GDM1 (cell line): ENCODE measurements around the gene PTOV1.
"Not testable (repeated sequence)": the region's sequence is repeated elsewhere in the genome, so short reads cannot be mapped to it uniquely, and the experiment has no call there.

Source experiments
- DNase-seq: peaks from one replicate; lab custom pipeline; 2025; lab: John Stamatoyannopoulos, UW

PTOV1 gene

DNA sequence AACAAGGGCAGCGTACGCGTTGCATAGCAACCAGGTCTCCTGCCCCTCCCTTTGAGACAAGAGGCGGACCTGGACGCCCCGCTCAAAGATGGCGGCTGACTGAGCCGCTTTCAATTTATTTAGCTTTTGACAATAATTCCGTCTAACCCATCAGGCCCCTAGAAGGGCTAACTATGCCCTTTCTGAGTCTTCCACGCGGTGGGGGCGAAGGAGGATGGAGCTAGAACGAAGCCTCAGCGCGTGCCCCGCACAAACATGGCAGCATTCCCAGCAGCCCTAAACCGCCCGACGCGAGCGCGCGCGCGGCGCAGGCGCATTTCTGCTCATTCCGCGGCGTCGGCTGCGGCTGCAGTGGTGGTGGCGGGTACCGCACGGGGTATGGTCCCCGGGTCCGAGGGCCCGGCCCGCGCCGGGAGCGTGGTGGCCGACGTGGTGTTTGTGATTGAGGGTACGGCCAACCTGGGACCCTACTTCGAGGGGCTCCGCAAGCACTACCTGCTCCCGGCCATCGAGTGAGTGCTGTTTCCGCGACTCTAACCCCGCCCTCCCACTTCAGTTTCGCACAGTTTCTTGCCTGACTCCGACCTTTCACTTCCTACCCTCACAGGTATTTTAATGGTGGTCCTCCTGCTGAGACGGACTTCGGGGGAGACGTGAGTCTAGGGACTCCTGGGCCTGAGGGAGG lies 32.9 kb upstream of the PTOV1 start, which contains the start of gene MED25:
Gene MED25 (plus strand): TSS at position 326 of the 685 bp plus-strand sequence. CDS start 53 bp downstream, at position 379.
- DNase-seq: peak; percentile 75

DNA sequence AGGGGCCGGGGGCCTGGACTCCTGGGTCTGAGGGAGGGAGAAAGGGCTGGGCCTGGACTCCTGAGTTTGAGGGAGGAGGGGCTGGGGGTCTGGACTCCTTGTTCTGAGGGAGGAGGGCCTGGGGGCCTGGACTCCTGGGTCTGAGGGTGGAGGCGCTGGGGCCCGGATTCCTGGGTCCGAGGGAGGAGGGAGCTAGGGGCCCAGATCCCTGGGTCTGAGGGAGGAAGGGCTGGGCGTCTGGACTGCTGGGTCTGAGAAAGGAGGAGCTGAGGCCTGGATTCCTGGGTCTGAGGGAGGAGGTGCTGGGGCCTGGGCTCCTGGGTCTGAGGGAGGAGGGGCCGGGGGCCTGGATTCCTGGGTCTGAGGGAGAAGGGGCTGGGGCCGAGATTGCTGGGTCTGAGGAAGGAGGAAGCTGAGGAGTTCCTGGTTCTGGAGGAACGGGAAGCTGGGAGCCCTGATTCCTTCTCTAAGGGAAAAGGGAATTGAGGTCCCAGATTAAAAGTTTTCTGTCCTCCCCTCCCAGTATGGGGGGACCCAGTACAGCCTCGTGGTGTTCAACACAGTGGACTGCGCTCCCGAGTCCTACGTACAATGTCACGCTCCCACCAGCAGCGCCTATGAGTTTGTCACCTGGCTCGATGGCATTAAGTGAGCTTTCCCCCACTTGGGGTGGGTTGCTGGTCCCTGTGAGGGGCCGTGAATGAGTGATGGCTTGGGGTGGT lies 32.1 kb upstream of the PTOV1 start:
- no peak for DNase-seq

DNA sequence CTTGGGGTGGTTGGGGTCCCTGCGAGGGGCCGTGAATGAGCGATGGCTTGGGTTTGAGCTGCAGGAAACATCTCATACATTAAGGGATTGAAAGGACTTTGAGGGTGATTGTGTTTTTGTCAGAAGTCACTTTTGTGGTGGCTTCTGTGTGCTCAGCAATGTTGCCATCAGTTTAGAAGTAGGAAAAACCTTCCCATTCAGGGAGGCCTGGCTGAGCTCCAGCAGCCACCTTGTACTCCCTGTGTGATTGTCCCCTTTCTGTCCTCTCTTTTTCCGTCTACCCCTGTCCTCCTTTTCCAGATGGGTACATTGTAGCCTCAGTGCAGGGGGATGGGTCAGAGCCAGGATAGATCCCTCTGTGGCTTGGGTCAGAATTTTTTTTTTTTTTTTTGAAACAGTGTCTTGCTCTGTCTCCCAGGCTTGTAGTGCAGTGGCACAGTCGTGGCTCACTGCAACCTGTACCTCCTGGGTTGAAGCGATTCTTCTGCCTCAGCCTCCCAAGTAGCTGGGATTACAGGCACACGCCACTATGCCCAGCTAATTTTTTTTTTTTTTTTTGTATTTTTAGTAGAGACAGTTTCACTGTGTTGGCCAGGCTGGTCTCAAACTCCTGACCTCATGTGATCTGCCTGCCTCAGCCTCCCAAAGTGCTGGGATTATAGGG lies 31.4 kb upstream of the PTOV1 start:
- not testable (repeated sequence) for DNase-seq

DNA sequence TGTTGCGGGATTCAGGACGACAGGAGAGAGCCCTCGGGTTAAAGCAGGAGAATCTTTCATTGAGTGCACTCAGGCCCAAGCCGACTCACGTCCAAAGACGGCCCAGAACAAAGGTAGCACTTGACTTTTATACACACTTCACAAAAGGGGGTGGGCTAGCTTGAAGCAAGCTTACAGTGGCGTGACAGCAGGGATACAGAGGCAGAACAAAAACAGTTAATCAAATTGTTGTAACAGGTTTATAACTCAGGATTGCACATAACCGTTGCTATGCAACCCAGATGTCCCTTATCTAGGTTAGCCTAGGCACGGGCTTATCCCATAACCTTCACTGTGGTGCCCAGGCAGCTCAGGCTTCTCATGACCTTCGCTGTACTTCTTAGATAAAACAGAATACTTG lies 30.8 kb upstream of the PTOV1 start:
- DNase-seq: no peak

DNA sequence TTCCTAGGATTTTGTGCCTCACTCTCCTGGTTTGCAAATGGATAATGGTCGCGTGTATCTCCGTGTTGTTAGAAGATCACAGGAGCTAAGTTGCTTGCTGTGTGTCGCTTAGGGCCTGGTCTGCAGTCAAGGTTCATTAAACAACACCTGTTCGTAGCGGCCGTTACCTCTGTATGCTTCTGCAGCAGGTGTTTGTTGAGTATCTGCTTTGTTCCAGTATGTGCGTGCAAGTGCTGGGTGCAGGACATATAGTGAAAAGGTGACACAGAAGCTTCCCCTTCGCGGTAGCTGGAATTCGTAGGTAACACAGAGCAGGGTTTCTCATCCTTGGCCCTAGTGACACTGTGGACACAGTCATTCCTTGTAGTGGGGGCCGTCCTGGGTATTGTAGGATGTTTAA lies 27.5 kb upstream of the PTOV1 start:
- DNase-seq: no peak

DNA sequence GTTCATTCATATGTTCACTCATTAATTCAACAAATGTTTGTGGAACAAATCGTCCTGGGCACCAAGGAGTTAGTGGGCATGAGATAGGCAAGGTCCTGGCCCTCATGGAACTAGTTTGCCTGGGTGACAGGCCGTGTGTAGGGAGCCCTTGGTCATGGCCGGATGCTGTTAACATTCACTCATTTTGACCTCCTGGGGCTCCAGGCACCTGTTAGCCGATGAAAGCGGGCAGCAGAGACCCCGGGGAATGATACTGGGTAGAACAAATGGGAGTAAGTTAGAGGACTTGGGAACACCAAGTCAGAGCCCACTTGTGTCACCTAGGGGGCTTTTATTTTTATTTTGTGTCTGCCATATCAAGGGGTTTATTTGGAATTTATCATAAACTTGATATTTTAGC lies 26.3 kb upstream of the PTOV1 start:
- DNase-seq: no peak

DNA sequence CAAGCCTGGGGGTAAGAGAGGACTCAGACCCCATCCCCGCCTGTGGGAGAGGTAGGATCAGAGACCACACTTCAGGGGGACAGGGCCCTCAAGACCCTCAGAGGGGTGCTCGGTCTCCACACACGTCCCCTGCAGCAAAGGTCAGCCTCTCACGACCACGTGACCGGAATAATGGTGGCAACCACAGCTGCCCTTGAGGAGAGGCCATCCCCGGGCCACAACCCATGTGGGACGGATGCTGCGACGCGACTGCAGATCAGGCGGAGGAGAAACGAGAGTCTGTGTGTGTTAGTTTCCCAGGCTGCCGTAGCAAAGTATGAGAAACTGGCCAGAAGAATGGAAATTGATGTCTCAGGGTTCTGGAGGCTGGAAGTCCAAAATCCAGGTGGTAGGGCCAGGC lies 23.9 kb upstream of the PTOV1 start:
- no peak for DNase-seq

DNA sequence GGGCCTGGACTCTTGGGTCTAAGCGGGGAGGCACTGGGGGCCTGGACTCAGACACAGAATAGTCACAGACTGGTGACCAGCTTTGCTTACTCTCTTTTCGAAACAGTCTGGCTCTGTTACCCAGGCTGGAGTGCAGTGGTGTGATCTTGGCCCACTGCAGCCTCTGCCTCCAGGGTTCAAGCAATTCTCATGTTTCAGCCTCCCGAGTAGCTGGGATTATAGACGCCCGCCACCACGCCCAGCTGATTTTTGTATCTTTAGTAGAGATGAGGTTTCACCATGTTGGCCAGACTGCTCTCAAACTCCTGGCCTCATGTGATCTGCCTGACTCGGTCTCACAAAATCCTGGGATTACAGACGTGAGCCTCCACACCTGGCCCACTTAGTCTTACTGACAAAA lies 21.8 kb upstream of the PTOV1 start:
- no peak for DNase-seq

DNA sequence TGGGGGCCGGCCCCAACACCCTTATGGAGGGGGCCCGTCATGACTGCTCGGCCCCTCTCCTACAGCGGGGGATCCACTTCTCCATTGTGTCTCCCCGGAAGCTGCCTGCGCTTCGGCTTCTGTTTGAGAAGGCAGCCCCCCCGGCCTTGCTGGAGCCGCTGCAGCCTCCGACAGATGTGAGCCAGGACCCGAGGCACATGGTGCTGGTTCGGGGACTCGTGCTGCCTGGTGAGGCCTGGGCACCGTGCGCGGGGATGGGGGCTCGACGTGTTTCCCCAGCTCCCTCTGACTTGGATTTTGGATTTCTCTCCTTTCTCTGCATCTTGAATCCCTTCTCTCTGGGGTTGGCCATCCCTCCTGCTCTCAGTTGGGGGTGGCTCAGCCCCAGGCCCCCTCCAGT lies 21.2 kb upstream of the PTOV1 start:
- no peak for DNase-seq

DNA sequence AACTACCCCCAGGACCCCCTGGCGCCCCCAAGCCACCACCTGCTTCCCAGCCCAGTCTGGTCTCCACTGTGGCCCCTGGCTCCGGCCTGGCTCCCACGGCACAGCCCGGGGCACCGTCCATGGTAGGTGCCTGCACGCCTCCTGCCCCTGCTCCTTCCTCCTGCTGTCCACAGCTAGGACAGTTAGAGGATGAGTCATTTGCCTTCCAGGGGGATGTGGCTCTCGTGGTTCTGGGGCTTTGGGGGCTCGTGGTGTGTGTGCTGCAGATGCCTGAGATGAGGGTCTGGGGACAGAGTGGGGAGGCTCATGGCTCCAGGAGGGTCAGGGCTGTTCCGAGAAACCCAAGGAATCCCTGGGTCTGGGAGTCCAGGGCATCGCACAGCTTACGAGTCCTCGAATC lies 20.2 kb upstream of the PTOV1 start:
- no peak for DNase-seq

DNA sequence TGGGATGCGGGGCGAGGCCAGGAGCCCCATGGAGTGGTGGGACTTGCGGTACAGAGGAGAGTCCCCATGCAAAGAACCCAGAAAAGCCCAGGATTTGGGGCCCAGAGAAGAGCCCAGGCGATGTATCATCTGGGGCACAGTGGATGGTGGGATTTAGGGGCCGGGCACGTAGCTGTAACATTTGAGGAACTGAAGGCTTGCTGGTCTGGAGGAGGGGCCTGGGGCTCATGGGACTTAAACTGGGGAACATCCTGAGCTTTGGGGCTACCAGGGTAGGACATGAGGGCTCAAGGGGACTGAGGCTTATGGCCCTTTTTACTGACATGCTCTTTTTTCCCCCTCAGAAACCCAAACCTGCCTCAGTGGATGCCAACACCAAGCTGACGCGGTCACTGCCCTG lies 19.4 kb upstream of the PTOV1 start:
- no peak for DNase-seq

DNA sequence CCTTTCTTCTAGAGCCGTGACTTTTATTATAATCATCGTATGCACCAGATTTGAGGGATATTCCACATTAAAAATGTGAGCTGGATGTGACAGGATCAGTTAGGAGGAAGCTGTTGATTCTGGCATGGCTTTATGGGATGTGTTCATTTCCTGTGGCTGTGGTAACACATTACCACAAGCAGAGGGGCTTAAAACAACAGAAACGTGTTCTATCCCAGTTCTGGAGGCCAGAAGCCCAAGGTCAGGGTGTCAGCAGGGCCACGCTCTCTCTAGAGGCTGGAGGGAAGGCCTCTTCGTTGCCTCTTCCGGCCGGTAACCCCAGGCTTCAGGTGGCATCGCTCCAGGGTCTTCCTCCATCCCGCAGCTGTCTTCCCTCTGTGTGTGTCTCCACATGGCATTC lies 18.4 kb upstream of the PTOV1 start:
- DNase-seq: no peak

DNA sequence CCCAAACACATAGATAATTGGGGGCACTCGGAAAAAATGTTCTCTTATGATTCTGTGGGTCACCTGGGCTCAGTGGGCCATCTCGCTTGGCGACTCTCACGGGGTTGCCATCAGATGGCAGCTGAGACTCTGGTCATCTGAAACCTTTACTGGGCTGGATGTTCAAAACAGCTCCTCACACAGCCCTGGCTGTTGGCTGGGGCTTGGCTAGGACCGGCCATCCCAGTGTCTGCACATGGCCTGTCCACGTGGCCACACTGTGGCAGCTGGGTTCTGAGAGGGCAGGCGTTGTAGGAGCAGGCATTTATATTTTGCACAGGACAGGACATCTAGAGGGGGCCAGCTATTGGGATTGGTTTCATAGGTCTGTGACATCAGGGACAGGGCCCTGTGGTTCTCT lies 17.4 kb upstream of the PTOV1 start:
- DNase-seq: no peak

DNA sequence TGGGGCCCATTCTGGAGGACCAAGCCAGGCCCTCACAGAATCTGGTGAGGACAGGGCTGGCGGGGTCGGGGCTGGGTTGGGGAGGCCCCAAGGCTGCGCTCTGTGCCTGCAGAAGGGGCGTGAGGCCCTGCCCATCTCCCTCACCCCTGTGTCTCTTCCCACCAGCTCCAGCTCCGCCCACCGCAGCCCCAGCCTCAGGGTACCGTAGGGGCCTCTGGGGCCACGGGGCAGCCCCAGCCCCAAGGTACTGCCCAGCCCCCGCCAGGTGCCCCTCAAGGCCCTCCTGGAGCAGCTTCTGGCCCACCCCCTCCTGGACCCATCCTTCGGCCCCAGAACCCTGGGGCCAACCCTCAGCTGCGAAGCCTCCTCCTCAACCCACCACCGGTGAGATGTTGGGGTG lies 15.4 kb upstream of the PTOV1 start:
- no peak for DNase-seq

DNA sequence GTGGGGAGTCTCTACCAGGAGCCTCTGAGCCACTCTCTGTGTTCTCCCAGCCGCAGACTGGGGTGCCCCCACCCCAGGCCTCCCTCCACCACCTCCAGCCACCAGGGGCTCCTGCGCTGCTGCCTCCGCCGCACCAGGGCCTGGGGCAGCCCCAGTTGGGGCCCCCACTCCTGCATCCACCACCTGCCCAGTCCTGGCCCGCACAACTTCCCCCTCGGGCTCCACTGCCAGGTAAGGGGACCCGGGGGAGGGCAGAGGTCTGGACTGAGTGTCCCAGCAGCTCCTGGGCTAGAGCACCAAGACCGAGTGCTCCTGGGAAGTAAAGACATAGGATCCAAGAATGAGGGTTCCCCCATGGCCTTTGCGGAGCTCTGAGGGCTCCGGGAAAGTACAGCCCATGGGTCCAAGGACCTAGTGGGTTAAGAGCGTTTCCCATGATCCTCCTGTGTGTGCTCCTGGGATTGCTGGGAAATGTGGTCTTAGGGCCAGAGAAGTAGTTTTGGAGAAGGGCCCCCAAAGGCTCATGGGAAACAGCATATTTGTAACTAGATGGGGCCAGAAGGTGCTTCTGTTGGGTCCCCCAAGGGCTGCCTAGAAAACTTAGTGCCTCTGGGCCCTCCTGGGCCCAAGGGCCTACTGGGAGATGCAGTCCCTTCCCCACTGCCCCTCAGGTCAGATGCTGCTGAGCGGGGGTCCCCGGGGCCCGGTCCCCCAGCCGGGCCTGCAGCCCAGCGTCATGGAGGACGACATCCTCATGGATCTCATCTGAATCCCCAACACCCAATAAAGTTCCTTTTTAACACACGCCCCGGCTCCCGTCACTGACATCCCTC lies 14.6 kb upstream of the PTOV1 start:
- DNase-seq: no peak

DNA sequence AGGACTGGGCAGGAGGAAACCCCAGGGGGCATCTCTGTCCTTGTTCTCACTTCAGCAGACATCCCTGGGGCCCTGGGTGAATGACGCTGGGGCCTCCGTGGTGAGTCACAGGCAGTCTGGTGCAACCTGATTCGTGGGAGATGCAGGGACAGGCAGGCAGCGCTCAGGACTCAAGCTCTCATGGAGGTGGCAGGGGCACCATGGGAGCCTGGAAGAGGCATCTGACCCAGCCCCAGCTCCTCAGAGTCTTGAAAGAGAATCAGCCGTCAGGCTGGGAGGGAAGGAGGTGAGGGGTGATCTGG lies 14.0 kb upstream of the PTOV1 start:
- DNase-seq: no peak

DNA sequence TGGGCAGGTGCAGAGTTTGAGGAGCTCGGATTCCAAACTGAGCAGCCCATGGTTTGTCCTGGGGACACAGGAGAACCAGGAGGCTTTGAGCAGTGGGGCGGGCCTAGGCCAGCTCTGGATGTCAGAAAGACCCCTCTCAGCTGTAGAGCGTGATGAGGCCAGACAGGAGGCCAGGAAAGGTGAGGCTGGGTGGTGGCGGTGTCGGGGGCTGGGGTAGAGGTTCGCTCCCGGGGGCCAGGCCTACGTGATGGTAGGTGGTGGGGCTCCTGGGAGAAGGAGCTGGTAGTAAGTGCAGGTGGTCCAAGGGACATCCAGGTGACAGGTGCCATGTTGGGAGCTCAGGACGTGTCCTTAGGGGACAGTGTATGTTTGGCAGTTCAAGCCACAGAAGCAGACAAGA lies 13.5 kb upstream of the PTOV1 start:
- no peak for DNase-seq

DNA sequence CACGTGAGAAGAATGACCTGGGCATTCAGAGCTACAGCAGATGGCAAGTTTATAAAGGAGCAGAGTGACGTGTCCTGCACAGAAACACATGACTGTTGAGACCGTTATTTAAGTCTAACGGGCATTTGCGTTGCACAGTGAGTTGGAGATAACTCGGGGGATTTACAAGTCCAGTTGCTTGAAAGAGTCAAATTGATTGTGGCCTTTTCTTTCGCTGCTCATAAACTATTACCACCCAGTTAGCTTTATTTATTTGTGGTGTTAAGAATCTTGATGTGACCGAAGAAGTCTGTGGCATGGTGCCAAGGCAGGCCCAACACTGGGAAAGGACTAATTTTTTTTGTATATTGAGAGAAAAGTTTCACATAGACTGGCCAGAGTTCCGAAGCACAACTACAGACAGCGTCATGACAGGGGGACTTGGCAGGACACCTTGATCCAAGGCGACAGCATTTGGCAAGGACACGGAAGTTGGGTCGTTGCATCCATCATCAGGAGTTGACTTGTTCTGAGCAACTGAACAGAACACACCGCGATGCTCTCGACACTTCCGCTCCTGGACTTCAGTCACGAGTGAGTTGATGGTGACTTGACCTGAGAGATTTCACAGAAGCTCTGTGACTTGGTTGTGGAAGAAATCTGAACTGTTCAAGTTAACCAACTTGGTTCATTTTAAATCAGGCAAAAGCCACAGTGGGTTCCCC lies 11.9 kb upstream of the PTOV1 start:
- no peak for DNase-seq

DNA sequence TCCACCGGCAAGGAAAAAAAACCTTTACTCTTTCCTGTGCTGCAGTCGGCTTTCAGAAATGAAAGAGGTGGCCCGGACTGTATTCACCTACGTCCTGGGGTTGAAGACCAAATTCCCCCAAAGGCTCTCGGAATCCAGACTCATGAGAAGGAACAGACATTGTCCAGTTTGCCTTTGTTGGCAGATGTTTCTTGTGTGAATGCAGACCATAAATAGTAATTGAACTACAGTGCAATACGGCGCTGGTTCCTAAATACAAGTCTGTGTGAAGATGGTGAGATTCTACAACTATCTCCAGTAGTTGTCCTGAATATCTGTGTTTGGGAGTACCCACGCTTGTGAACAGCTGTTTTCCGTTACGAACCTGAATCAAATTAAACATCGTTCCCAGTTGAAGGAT lies 11.2 kb upstream of the PTOV1 start:
- DNase-seq: no peak

DNA sequence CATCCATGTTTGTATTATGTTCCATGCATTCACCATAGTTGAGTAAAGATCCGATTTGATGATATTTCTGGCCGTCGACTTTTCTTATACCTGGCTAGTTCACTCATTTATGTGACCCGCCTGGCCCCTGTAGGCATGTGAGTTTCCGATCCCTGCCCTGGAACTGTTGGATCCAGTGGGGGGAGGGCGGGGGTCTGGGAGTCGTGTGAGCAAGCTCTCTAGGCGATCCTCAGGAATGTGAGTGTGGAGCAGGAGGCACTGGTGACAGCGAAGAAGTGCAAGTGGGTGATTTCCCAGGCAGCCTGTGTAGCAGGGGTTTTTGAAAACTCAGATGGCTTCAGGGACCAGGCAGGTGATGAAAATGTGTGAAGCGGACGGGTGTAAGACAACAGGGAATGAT lies 10.6 kb upstream of the PTOV1 start:
- no peak for DNase-seq

DNA sequence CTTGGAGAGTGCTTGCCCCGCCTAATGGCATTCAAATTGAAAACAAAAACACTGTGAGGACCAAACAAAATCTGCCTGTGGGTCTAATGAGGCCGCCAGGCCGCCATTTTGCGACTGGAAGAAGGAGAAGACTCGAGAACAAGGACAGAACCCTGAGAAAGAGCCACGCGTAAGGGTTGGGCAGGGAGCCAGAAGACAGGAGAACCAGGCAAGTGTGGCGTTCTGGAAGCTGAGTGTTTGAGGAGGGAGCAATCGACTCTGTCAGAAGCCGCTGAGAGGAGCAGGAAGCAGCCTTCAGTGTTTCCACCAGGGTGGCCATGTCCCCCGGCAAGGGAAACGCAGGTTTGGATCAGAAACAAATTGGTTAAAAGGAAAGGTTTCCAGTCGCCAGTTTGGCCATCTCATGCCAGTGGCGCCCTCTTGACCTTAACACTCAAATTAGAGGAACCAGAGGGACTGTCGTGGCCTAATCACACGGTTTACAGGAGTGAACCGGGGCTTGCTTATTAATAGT lies 10.2 kb upstream of the PTOV1 start:
- no peak for DNase-seq

DNA sequence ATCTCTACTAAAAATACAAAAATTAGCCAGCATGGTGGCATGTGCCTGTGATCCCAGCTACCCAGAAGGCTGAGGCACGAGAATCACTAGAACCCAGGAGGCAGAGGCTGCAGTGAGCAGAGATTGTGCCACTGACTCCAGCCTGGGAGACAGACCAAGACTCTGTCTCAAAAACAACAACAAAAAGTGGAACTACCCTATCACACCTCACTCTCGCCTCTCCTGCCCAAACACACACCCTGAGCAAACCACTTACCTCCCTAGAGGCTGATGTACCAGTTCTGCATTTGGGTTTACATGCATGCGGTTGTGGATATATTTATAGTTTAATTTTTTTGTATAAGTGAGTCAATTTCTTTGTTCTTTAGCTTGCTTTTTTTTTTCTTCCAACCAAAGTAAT lies 7.7 kb upstream of the PTOV1 start:
- DNase-seq: no peak
